GM19438 (cell line): Measurements from ENCODE around the gene GPR18.
A peak's percentile ranks its signal among the peaks of the same experiment; 100 is the strongest.

Experiments
- ATAC-seq: cut with Tn5 transposase; IDR thresholded peaks from one replicate; pipeline ENCODE4 v1.9.1; 2021; ENCODE audit warnings: low read depth; ENCODE audit not compliant: unreplicated experiment

GPR18 gene

GRCh38 chr13:99293178-99293577, 35.0 kb upstream of the GPR18 start:
- no peak for ATAC-seq

GRCh38 chr13:99290894-99291293, 32.7 kb upstream of the GPR18 start:
- ATAC-seq = no peak

- no peak for ATAC-seq
Observed at GRCh38 chr13:99289674-99290337, 31.6 kb upstream of the GPR18 start.

DNA sequence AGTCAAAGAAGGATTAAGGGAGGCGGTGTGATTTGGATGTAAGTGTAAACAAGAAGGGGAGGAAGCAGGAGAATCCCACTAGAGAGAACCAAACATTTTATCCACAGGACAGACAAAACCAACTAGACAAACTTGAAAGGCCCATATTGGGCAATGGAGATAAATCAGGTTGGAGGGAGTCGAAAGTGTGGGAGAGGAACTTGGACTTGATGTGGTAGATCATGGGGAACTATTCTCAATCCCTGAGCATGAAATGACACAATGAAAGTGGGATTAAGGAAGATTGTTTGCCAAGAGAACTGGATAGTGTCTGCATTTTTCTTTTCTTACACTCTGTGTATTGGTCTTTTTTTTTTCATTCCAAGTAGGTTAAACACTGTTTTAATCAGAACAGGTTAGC, 31.1 kb upstream of the GPR18 start:
- no peak for ATAC-seq

DNA sequence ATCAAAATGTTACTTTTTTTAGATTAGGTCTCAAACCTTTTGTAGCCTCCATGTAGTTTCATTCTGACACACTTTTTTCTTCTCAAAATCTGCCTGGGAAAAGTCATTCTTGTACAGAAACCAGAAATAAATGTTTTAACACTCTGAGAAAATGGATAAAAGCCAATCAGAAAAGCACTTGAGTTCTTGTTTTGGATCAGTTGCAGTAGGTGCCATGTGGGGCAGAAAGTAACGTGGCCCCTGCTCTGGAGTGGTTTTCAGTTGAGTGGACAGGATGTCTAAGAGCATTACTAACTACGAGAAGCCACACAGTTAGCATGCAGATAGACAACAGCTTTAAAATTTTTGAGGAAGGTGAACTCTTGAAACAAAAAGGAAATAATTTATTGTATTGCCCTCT, 29.9 kb upstream of the GPR18 start:
- ATAC-seq = peak; percentile 94

DNA sequence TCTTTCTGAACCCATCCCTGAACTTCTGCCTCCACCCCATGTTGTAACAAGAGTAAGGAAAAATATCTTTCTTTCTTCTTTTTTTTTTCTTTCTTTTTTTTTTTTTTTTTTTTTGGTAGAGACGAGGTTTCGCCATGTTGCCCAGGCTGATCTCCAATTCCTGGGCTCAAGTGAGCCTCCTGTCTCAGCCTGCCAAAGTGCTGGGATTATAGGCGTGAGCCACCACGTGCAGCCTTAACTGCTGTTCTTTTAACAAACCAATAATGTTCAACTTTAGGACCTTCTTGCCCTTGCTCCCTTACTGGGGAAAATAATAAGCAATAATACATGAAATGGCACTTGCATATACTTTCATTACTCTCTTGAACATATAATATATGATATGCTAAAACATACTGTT, 29.4 kb upstream of the GPR18 start:
- ATAC-seq = no peak

- ATAC-seq = no peak
Observed at GRCh38 chr13:99285432-99286182, 27.4 kb upstream of the GPR18 start.

- ATAC-seq = peak; percentile 59
Observed at GRCh38 chr13:99282264-99283231, 24.4 kb upstream of the GPR18 start.

GRCh38 chr13:99281811-99282263, 23.7 kb upstream of the GPR18 start:
- peak; percentile 55 for ATAC-seq

DNA sequence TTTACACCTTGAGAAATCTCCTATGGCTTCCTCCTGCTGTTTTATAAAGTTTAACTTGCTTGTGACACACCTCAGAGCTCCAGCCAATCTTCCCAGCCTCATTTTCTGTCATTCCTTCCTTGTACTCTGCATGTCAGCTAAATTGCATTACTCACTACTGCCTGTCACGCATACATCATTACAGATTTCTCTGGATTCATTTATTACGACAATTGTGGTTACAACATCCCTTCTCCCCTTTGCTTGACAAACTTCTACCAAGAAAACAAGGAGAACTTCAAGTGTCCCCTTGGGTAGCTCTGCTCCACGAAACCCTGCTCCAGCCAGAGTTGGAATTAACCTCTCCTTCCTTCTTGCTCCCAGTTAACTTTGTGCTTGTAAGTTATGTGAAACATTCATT, 22.0 kb upstream of the GPR18 start:
- no peak for ATAC-seq

GRCh38 chr13:99279637-99280036, 21.5 kb upstream of the GPR18 start:
- ATAC-seq = no peak

GRCh38 chr13:99278843-99279242, 20.7 kb upstream of the GPR18 start:
- ATAC-seq = no peak

DNA sequence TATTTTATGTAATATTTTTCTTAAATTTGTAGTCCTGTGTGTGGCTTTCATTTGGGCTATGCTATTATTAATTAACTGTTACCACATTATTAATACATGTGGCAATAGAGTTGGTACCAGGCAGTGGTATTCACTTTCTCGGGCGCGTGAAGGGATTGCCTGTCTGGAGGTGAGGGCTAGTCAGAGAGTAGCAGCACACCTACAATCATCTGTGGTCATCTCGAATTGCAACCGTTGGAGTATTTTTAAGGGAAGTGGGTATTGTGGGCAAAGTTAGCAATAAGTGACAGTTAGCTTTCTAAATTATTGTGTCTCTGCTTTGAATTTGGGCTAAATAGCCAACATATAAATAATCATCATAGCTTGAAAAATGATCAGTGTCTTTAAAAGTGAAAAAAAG, 20.0 kb upstream of the GPR18 start:
- no peak for ATAC-seq

DNA sequence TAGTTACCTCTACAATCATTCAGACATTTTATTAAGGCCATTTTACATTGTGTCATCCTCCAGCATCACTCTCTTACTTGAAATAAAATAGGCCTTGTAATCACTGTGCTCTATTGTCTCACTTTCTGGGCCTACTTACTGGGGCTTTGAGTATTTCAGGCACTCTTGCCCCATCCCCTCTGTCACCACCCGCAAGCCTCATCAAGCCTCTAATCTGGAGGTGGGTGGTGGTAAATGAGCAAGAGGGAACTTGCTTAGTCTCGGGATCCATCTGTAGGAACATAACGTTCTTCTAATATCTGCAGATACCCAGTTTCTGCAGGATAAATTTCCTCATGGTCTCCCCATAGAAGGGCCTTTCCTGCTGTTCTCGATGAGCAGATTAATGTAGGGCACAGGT, 19.4 kb upstream of the GPR18 start:
- no peak for ATAC-seq

GRCh38 chr13:99276706-99277105, 18.5 kb upstream of the GPR18 start:
- ATAC-seq = no peak

- no peak for ATAC-seq
Observed at GRCh38 chr13:99275093-99275469, 16.9 kb upstream of the GPR18 start.

DNA sequence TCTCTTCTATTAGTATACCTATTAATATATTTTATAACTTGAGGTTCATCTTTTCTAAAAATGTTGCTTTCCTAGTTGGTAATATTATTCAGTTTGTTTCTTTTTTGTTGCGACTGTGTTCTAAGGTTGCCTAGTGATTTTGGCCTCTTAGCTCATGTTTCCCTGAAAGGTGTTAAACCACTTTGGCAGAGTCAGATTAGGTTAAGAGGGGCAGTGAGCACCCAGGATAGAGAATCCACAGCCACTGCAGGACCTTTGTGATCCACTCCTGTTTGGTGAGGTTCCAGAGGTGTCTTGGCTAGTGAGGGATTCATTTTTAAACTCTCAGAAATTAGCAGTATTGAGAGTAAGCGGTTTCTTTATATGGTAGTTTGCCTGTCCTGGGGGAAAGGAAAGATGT, 14.9 kb upstream of the GPR18 start:
- no peak for ATAC-seq

DNA sequence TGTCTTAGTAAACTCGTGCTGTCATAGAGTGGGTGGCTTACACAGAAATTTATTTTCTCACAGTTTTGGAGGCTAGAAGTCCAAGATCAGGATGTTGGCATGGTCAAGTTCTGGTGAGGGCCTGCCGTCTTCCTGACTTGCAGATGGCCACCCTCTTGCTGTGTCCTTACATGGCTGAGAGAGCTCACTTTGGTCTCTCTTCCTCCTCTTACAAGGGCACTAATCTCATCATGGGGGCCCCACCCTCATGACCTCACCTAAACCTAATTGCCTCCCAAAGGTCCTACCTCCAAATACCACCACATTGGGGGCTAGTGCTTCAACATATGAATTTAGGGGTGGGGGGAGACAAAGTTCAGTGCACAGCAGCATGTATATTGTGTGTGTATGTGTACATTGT, 14.3 kb upstream of the GPR18 start:
- no peak for ATAC-seq

DNA sequence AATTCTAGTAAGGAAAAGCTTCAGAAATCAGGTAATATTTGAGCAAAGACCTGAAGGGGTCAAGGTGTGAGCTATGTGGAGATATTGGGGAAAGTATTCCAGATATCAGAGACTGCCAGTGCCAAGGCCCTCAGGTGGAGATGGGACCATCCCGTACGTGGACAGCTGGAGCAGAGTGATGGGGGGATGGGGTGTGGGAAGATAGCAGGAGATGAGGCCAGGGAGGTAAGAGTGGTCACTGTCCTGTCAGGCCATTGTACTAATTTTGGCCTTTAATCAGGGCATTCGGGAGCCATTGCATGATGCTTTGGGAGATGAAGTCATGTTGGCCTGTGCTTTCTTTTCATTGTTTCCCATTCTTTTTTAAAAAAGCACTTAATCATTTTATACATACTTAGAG, 13.1 kb upstream of the GPR18 start:
- no peak for ATAC-seq

DNA sequence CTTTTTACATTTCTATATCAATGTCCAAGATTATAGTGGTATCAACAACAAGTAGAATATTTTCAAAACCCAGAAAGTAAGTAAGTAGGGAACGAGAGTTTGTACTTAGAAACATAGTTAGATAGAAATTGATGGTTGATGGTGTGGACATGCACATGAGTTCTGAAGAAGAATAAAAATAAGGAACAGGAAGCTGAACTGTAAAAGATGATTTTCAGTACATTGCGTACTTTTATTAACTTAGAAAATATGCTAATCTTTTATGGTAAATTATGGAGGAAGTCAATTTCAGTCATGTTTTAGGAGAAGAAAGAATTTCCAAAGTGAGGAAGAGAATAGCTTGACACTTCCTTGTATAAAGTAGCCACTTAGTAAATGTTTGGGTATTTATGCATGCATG, 12.3 kb upstream of the GPR18 start:
- no peak for ATAC-seq

DNA sequence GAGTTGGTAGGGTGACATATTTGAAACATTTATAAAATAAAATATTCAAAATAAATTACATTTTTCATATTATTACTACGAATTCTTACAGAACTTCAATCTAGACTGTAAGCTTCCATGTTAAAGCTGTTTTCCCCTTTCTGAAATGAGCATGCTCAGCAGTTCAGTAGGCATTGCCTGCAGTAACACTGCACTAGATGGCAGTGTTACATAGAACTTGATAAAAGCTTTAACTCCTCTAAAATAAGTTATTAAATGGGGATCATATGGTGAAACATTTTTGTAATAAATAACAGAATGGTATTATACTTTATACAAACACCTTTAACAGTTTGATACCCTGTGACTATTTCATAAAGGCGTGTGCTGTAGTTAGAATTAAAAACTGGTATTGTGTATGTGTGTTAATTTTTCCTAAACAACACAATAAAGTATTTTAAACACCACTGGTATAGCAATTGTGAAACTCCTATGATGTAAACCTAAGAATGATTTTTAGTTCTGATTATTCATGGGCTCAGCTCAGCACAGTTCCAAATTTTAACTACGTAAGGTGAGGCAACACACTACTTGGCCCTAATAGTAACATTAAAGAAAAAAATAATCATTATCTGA, 11.6 kb upstream of the GPR18 start:
- peak; percentile 73 for ATAC-seq
